SK-N-SH (cell line): ENCODE results near the gene CCDC194. TPM values are rescaled to one million over a fixed set of nuclear protein-coding genes. Genes with fewer than 3 reads are reported as not detected.

Experiments used
- CTCF ChIA-PET: fragments of 300-600, 350-600 bp; formaldehyde crosslinking; extraction: SDS; loops from one replicate; lab custom pipeline; 2021; lab: Yijun Ruan, JAX
- POLR2A ChIA-PET: fragments of 350-600 bp; sonication (Branson Sonifier 250); formaldehyde crosslinking; extraction: SDS; loops from one replicate; lab custom pipeline; 2020; ENCODE audit warnings: antibody characterized with exemption, inconsistent platforms; lab: Yijun Ruan, JAX
- DNase-seq: peaks from one replicate; pipeline ENCODE4 v3.0.0; 2012
- H2AFZ ChIP-seq: fragments of 200-600 bp; sonication (generic); 2 replicates; pipeline ENCODE4 v1.8.1; 2016; ENCODE audit warnings: antibody characterized with exemption, mild to moderate bottlenecking, low read depth
- H3F3A ChIP-seq: fragments of 200-600 bp; sonication (generic); replicated peaks from 2 replicates; pipeline ENCODE3; 2016; ENCODE audit warnings: antibody characterized with exemption, mild to moderate bottlenecking; ENCODE audit not compliant: insufficient read depth
- H3K27ac ChIP-seq, 2 experiments: fragments of 200-500 bp in 1 of 2; fragments of 200-600 bp in 1 of 2; sonication (Bioruptor generic) in 1 of 2; sonication (generic), shearing (Covaris generic) in 1 of 2; 2 replicates each; pipeline versions ENCODE4 v1.5.1 to v1.6.1; 2014 to 2016; ENCODE audit warnings: low read depth in 2 of 2, inconsistent platforms in 1 of 2, low read length in 1 of 2, mild to moderate bottlenecking in 1 of 2, mixed read lengths in 1 of 2
- H3K27me3 ChIP-seq: fragments of 200-600 bp; sonication (generic), shearing (Covaris generic); 2 replicates; pipeline ENCODE4 v1.6.1; 2016; ENCODE audit warnings: mixed run types; ENCODE audit not compliant: insufficient read depth
- H3K36me3 ChIP-seq, 2 experiments: fragments of 200-500 bp in 1 of 2; fragments of 200-600 bp in 1 of 2; sonication (Bioruptor generic) in 1 of 2; sonication (generic) in 1 of 2; replicated peaks in 1 of 2; 2 replicates each; pipeline versions ENCODE3 to v1.5.1; 2014 to 2016; ENCODE audit warnings: low read length in 1 of 2, mild to moderate bottlenecking in 1 of 2; ENCODE audit not compliant: insufficient read depth in 2 of 2, control insufficient read depth in 1 of 2
- H3K4me1 ChIP-seq, 2 experiments: fragments of 200-500 bp in 1 of 2; fragments of 200-600 bp in 1 of 2; sonication (Bioruptor generic) in 1 of 2; sonication (generic), shearing (Covaris generic) in 1 of 2; 2 replicates each; pipeline versions ENCODE4 v1.5.1 to v1.6.1; 2014 to 2016; ENCODE audit warnings: low read depth in 1 of 2, low read length in 1 of 2, mixed run types in 1 of 2; ENCODE audit not compliant: insufficient read depth in 2 of 2, control insufficient read depth in 1 of 2
- H3K4me2 ChIP-seq: fragments of 200-600 bp; sonication (generic), shearing (Covaris generic); 2 replicates; pipeline ENCODE4 v1.6.1; 2017; ENCODE audit warnings: mixed run types
- H3K4me3 ChIP-seq, 2 experiments: fragments of 200-500 bp in 1 of 2; fragments of 200-600 bp in 1 of 2; sonication (Bioruptor generic) in 1 of 2; sonication (generic), shearing (Covaris generic) in 1 of 2; 2 replicates each; pipeline versions ENCODE4 v1.5.1 to v1.8.1; 2014 to 2016; ENCODE audit warnings: low read depth in 2 of 2, inconsistent platforms in 1 of 2, low read length in 1 of 2, mild to moderate bottlenecking in 1 of 2, mixed read lengths in 1 of 2, moderate library complexity in 1 of 2
- H3K79me2 ChIP-seq: fragments of 200-600 bp; sonication (generic); 2 replicates; pipeline ENCODE4 v1.8.1; 2017; ENCODE audit warnings: mild to moderate bottlenecking; ENCODE audit not compliant: insufficient read depth
- H3K9ac ChIP-seq: fragments of 200-600 bp; sonication (generic); 2 replicates; pipeline ENCODE4 v1.6.1; 2017; ENCODE audit warnings: mixed run types
- H3K9me2 ChIP-seq: fragments of 200-600 bp; sonication (generic); 2 replicates; pipeline ENCODE4 v1.6.1; 2017; ENCODE audit warnings: mixed run types
- H3K9me3 ChIP-seq: fragments of 200-600 bp; sonication (generic); 2 replicates; pipeline ENCODE4 v1.6.1; 2017; ENCODE audit warnings: mixed run types, mild to moderate bottlenecking, moderate library complexity
- H4K20me1 ChIP-seq: fragments of 200-600 bp; sonication (generic); 2 replicates; pipeline ENCODE4 v1.6.1; 2017; ENCODE audit warnings: mild to moderate bottlenecking, mixed run types; ENCODE audit not compliant: insufficient read depth
- CHD2 ChIP-seq: fragments of 150-350 bp; IDR thresholded peaks from 2 replicates; pipeline ENCODE4 v1.6.1; 2018; ENCODE audit warnings: low read length; ENCODE audit not compliant: partially characterized antibody
- FOXJ3 ChIP-seq: sonication (generic); formaldehyde crosslinking; IDR thresholded peaks from 2 replicates; pipeline ENCODE4 v1.5.1; 2020; ENCODE audit warnings: mild to moderate bottlenecking, missing genetic modification reagents
- FOXM1 ChIP-seq: IDR thresholded peaks from 2 replicates; pipeline ENCODE4 v1.4.0; 2012; ENCODE audit warnings: low read depth, mild to moderate bottlenecking
- GATA2 ChIP-seq: sonication (generic); formaldehyde crosslinking; IDR thresholded peaks from 2 replicates; pipeline ENCODE4 v1.5.0; 2020; ENCODE audit warnings: mild to moderate bottlenecking, missing genetic modification reagents
- JUND ChIP-seq: IDR thresholded peaks from 2 replicates; pipeline ENCODE4 v1.4.0; 2012
- POLR2AphosphoS5 ChIP-seq: IDR thresholded peaks from 2 replicates; pipeline ENCODE4 v1.6.1; 2012; ENCODE audit warnings: low read depth, low read length
- RAD21 ChIP-seq: IDR thresholded peaks from 2 replicates; pipeline ENCODE4 v1.6.1; 2012; ENCODE audit warnings: mild to moderate bottlenecking, low read length
- RXRA ChIP-seq: IDR thresholded peaks from 2 replicates; pipeline ENCODE4 v1.4.0; 2012; ENCODE audit warnings: low read depth, mild to moderate bottlenecking, borderline replicate concordance
- TAF1 ChIP-seq: IDR thresholded peaks from 2 replicates; pipeline ENCODE4 v1.6.1; 2012; ENCODE audit warnings: low read depth, mild to moderate bottlenecking, low read length, moderate library complexity, borderline replicate concordance
- TCF12 ChIP-seq: IDR thresholded peaks from 2 replicates; pipeline ENCODE4 v1.4.0; 2012
- YY1 ChIP-seq: IDR thresholded peaks from 2 replicates; pipeline ENCODE4 v1.4.0; 2012; ENCODE audit warnings: low read depth, mild to moderate bottlenecking
- WGBS: methylation state at CpG from one replicate; pipeline ENCODE4 v1.1.6; 2017; ENCODE audit warnings: low lambda C conversion rate; 5-methylcytosine and 5-hydroxymethylcytosine counted together
- polyA plus RNA-seq, 3 experiments: library from polyadenylated mRNA; depleted of rRNA; stranded (reverse); fragments of >200 nt; gene quantifications; 2 replicates each; pipeline ENCODE4 v1.2.3, GENCODE V29; 2012
- TF ChIP-seq, protein P1 (sequence below): fragments of 150-350 bp; IDR thresholded peaks from 2 replicates; pipeline ENCODE4 v1.6.1; 2017; ENCODE audit warnings: antibody characterized with exemption, low read length, low read depth, borderline replicate concordance
- TF ChIP-seq, protein P2 (sequence below): IDR thresholded peaks from 2 replicates; pipeline ENCODE4 v1.4.0; 2012; ENCODE audit warnings: low read depth
- TF ChIP-seq, protein P3 (sequence below): fragments of 150-350 bp; IDR thresholded peaks from 2 replicates; pipeline ENCODE4 v1.6.1; 2016; ENCODE audit warnings: mild to moderate bottlenecking, low read depth, low read length
- TF ChIP-seq, protein P4 (sequence below): IDR thresholded peaks from 2 replicates; pipeline ENCODE4 v1.6.1; 2012; ENCODE audit warnings: mild to moderate bottlenecking, low read depth, low read length, moderate library complexity
- TF ChIP-seq, protein P5 (sequence below): fragments of 200-600 bp; sonication (generic); IDR thresholded peaks from 2 replicates; pipeline ENCODE4 v1.6.1; 2017; ENCODE audit warnings: antibody characterized with exemption, mild to moderate bottlenecking, moderate library complexity
- TF ChIP-seq, protein P6 (sequence below): IDR thresholded peaks from 2 replicates; pipeline ENCODE4 v1.4.0; 2012; ENCODE audit warnings: low read depth, borderline replicate concordance

The CCDC194 gene
- polyA plus RNA-seq, 1 of the 3 experiments (the other 2 are of a cell fraction), result not detected

DNA sequence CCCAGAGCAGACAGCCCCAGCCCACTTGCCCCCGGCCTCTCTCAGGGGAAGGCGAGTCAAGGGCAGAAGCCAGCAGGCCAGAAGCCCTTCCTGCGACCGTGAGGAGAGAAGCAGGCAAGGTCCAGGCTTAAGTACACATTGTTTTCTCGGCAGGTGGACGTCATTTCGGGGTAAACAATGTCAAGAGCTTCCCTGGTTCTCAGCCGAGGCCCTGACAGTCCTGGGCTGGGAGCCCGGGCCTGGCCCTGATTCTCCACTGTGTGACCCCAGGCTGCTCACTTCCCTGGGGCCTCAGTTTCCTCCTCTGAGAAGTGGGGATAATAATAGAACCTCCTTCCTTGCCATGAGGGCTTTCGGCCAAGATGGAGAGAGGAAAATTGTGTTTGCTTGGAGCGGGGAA, 36.3 kb downstream of the CCDC194 start:
- no peaks in the 10 kb centered on the region for H3K27me3 ChIP-seq
- H4K20me1 ChIP-seq, result no peaks in the 10 kb centered on the region
- no peak overlapping the region for H3K4me3 ChIP-seq
- H3K4me1 ChIP-seq, result no peaks in the 10 kb centered on the region
- no peak for DNase-seq
- TF ChIP-seq, protein P1, sequence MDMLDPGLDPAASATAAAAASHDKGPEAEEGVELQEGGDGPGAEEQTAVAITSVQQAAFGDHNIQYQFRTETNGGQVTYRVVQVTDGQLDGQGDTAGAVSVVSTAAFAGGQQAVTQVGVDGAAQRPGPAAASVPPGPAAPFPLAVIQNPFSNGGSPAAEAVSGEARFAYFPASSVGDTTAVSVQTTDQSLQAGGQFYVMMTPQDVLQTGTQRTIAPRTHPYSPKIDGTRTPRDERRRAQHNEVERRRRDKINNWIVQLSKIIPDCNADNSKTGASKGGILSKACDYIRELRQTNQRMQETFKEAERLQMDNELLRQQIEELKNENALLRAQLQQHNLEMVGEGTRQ, result no peak
- TF ChIP-seq YY1, result no peak
- TF ChIP-seq POLR2AphosphoS5, result no peak
- TF ChIP-seq RAD21, result no peak
- TF ChIP-seq, protein P2, sequence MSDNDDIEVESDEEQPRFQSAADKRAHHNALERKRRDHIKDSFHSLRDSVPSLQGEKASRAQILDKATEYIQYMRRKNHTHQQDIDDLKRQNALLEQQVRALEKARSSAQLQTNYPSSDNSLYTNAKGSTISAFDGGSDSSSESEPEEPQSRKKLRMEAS, result no peak
- no peak for TF ChIP-seq TAF1
- TF ChIP-seq, protein P3, sequence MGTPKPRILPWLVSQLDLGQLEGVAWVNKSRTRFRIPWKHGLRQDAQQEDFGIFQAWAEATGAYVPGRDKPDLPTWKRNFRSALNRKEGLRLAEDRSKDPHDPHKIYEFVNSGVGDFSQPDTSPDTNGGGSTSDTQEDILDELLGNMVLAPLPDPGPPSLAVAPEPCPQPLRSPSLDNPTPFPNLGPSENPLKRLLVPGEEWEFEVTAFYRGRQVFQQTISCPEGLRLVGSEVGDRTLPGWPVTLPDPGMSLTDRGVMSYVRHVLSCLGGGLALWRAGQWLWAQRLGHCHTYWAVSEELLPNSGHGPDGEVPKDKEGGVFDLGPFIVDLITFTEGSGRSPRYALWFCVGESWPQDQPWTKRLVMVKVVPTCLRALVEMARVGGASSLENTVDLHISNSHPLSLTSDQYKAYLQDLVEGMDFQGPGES, result no peak
- no peaks in the 10 kb centered on the region for H3K9me3 ChIP-seq
- CTCF ChIA-PET, result interaction anchor here (1.0 to 3.7 kb wide), 6 partner anchors 9 to 32 kb away, joined by 4 to 20 read pairs (median 5); no protein-coding TSS in a partner anchor
- WGBS, result 66% methylated on average over 7 of the region's 11 CpGs
- no peaks in the 10 kb centered on the region for H3F3A ChIP-seq
- H2AFZ ChIP-seq, result no peak overlapping the region
- H3K4me2 ChIP-seq, result no peak overlapping the region
- H3K9me2 ChIP-seq, result no peaks in the 10 kb centered on the region
- H3K36me3 ChIP-seq, result no peaks in the 10 kb centered on the region
- no peak overlapping the region for H3K27ac ChIP-seq
- POLR2A ChIA-PET, result no interaction called here
- H3K9ac ChIP-seq, result no peak overlapping the region
- H3K79me2 ChIP-seq, result no peaks in the 10 kb centered on the region

DNA sequence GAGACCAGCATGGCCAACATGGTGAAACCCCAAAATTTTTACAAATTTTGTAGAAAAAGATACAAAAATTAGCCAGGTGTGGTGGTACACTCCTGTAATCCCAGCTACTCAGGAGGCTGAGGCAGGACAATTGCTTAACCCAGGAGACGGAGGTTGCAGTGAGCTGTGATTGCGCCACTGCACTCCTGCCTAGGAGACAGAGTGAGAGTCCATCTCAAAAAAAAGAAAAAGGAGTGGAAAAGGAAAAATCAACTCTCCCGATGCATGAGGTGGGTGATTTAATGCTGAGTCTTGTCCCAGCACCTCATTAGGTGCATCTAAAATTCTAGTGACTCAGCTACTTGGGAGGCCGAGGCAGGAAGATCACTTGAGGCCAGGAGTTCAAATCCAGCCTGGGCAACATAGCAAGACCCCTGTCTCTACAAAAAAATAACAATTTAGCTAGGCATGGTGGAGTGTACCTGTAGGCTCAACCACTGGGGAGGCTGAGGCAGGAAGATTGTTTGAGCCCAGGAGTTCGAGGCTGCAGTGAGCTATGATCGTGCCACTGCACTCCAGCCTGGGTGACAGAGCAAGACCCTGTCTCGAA, 36.8 kb downstream of the CCDC194 start:
- CTCF ChIA-PET, result interaction anchor here (1.0 to 3.7 kb wide), 5 partner anchors 10 to 32 kb away, joined by 4 to 20 read pairs (median 6); no protein-coding TSS in a partner anchor
- H3K4me3 ChIP-seq, result no peak overlapping the region
- no peaks in the 10 kb centered on the region for H3K27me3 ChIP-seq
- 82% methylated on average over 7 of the region's 7 CpGs for WGBS
- no peak overlapping the region for H2AFZ ChIP-seq
- no peaks in the 10 kb centered on the region for H3K9me2 ChIP-seq
- H3F3A ChIP-seq, result no peaks in the 10 kb centered on the region
- no peak for TF ChIP-seq RXRA
- TF ChIP-seq FOXJ3 (CRISPR knock-in tag), result no peak
- TF ChIP-seq TCF12, result no peak
- TF ChIP-seq GATA2 (CRISPR knock-in tag), result no peak
- TF ChIP-seq, protein P4, sequence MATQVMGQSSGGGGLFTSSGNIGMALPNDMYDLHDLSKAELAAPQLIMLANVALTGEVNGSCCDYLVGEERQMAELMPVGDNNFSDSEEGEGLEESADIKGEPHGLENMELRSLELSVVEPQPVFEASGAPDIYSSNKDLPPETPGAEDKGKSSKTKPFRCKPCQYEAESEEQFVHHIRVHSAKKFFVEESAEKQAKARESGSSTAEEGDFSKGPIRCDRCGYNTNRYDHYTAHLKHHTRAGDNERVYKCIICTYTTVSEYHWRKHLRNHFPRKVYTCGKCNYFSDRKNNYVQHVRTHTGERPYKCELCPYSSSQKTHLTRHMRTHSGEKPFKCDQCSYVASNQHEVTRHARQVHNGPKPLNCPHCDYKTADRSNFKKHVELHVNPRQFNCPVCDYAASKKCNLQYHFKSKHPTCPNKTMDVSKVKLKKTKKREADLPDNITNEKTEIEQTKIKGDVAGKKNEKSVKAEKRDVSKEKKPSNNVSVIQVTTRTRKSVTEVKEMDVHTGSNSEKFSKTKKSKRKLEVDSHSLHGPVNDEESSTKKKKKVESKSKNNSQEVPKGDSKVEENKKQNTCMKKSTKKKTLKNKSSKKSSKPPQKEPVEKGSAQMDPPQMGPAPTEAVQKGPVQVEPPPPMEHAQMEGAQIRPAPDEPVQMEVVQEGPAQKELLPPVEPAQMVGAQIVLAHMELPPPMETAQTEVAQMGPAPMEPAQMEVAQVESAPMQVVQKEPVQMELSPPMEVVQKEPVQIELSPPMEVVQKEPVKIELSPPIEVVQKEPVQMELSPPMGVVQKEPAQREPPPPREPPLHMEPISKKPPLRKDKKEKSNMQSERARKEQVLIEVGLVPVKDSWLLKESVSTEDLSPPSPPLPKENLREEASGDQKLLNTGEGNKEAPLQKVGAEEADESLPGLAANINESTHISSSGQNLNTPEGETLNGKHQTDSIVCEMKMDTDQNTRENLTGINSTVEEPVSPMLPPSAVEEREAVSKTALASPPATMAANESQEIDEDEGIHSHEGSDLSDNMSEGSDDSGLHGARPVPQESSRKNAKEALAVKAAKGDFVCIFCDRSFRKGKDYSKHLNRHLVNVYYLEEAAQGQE, result no peak
- TF ChIP-seq, protein P5, sequence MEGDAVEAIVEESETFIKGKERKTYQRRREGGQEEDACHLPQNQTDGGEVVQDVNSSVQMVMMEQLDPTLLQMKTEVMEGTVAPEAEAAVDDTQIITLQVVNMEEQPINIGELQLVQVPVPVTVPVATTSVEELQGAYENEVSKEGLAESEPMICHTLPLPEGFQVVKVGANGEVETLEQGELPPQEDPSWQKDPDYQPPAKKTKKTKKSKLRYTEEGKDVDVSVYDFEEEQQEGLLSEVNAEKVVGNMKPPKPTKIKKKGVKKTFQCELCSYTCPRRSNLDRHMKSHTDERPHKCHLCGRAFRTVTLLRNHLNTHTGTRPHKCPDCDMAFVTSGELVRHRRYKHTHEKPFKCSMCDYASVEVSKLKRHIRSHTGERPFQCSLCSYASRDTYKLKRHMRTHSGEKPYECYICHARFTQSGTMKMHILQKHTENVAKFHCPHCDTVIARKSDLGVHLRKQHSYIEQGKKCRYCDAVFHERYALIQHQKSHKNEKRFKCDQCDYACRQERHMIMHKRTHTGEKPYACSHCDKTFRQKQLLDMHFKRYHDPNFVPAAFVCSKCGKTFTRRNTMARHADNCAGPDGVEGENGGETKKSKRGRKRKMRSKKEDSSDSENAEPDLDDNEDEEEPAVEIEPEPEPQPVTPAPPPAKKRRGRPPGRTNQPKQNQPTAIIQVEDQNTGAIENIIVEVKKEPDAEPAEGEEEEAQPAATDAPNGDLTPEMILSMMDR, result no peak
- TF ChIP-seq JUND, result no peak
- no peak for TF ChIP-seq CHD2
- TF ChIP-seq FOXM1, result no peak
- TF ChIP-seq, protein P3, result no peak
- TF ChIP-seq, protein P6, sequence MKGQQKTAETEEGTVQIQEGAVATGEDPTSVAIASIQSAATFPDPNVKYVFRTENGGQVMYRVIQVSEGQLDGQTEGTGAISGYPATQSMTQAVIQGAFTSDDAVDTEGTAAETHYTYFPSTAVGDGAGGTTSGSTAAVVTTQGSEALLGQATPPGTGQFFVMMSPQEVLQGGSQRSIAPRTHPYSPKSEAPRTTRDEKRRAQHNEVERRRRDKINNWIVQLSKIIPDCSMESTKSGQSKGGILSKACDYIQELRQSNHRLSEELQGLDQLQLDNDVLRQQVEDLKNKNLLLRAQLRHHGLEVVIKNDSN, result no peak
- H4K20me1 ChIP-seq, result no peaks in the 10 kb centered on the region
- H3K27ac ChIP-seq, result no peak overlapping the region
- no peaks in the 10 kb centered on the region for H3K9me3 ChIP-seq
- no peak overlapping the region for H3K4me2 ChIP-seq
- H3K79me2 ChIP-seq, result no peaks in the 10 kb centered on the region
- no peak overlapping the region for H3K9ac ChIP-seq
- POLR2A ChIA-PET, result no interaction called here
- no peaks in the 10 kb centered on the region for H3K4me1 ChIP-seq
- no peaks in the 10 kb centered on the region for H3K36me3 ChIP-seq
- DNase-seq, result no peak
